ENCODE data around the gene NSMF.

DNA sequence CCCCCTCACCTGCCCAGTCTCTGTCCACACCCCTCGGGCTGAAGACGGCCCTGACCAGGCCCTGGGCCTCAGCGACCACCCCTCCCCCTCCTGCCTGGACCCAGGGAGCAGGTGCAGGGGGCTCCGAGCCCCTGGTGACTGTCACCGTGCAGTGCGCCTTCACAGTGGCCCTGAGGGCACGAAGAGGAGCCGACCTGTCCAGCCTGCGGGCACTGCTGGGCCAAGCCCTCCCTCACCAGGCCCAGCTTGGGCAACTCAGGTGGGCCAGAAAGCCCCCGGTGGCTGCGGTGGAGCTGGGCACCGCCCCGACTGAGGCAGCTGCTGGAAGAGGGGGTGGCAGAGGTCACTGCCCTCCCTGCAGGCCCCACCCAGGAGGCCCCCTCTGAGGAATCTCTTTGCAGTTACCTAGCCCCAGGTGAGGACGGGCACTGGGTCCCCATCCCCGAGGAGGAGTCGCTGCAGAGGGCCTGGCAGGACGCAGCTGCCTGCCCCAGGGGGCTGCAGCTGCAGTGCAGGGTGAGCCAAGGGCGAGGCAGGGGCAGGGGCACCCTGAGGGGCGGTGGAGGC is 25.7 kb downstream of the NSMF start:
- no peak for TF ChIP-seq POLR2A (IDR thresholded peaks at IDR 0.05)
- TF ChIP-seq, protein P1, sequence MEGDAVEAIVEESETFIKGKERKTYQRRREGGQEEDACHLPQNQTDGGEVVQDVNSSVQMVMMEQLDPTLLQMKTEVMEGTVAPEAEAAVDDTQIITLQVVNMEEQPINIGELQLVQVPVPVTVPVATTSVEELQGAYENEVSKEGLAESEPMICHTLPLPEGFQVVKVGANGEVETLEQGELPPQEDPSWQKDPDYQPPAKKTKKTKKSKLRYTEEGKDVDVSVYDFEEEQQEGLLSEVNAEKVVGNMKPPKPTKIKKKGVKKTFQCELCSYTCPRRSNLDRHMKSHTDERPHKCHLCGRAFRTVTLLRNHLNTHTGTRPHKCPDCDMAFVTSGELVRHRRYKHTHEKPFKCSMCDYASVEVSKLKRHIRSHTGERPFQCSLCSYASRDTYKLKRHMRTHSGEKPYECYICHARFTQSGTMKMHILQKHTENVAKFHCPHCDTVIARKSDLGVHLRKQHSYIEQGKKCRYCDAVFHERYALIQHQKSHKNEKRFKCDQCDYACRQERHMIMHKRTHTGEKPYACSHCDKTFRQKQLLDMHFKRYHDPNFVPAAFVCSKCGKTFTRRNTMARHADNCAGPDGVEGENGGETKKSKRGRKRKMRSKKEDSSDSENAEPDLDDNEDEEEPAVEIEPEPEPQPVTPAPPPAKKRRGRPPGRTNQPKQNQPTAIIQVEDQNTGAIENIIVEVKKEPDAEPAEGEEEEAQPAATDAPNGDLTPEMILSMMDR (IDR thresholded peaks at IDR 0.05 in 8 of 11, conservative IDR thresholded peaks at IDR 0.05 in 3 of 11) = no peak
